Esophagus squamous epithelium (tissue), 4 donors: ENCODE data around the gene TEKT5.

Source experiments
- CTCF ChIP-seq, 6 experiments: fragments of 450-650 bp in 4 of 6; fragments of 200-600 bp in 2 of 6; sonication (generic) in 2 of 6; IDR thresholded peaks; one replicate each; pipeline ENCODE4 v1.5.1; 2016 to 2019; ENCODE audit warnings: antibody characterized with exemption in 6 of 6, mild to moderate bottlenecking in 4 of 6, moderate library complexity in 4 of 6
- POLR2A ChIP-seq, 4 donors: fragments of 450-650 bp; IDR thresholded peaks; one replicate each; pipeline ENCODE4 v1.6.1; 2017; ENCODE audit warnings: antibody characterized with exemption in 4 of 4, mild to moderate bottlenecking in 4 of 4, moderate library complexity in 3 of 4

GRCh38 chr16:10671729-10672128, 23.0 kb downstream of the TEKT5 start:
- TF ChIP-seq POLR2A (IDR thresholded peaks at IDR 0.05) (no peak), CTCF (IDR thresholded peaks at IDR 0.05) (no peak)
